HepG2 (cell line): ENCODE data around the gene HNRNPA1L2. TPM values are rescaled to one million over a fixed set of nuclear protein-coding genes. Genes with fewer than 3 reads are reported as not detected.

ENCODE experiments used
- ELF1 ChIP-seq: sonication (generic); formaldehyde crosslinking; IDR thresholded peaks from 2 replicates; pipeline ENCODE4 v1.4.0; 2020; ENCODE audit warnings: missing genetic modification reagents
- GTF2F1 ChIP-seq: fragments of 150-350 bp; IDR thresholded peaks from 2 replicates; pipeline ENCODE4 v1.6.1; 2014; ENCODE audit warnings: low read length
- MAFK ChIP-seq, 2 experiments: IDR thresholded peaks in 1 of 2; conservative IDR thresholded peaks in 1 of 2; 2 replicates each; pipeline ENCODE4 v1.6.1; 2011; ENCODE audit warnings: improper control_type of control experiment in 2 of 2, low read length in 2 of 2
- MIER2 ChIP-seq: IDR thresholded peaks from 2 replicates; pipeline ENCODE4 v1.6.1; 2016; ENCODE audit warnings: missing biosample characterization, missing genetic modification reagents
- MIER3 ChIP-seq: IDR thresholded peaks from 2 replicates; pipeline ENCODE4 v1.6.1; 2016; ENCODE audit warnings: missing compliant biosample characterization, borderline replicate concordance
- NR2F1 ChIP-seq, 2 experiments: fragments of 450-650 bp in 1 of 2; formaldehyde crosslinking in 1 of 2; IDR thresholded peaks; 2 replicates each; pipeline versions ENCODE4 v1.5.0 to v1.6.1; 2016 to 2020; ENCODE audit warnings: mild to moderate bottlenecking in 1 of 2, missing compliant biosample characterization in 1 of 2, missing genetic modification reagents in 1 of 2, moderate library complexity in 1 of 2
- POLR2AphosphoS2 ChIP-seq: IDR thresholded peaks from 2 replicates; pipeline ENCODE4 v1.6.1; 2011; ENCODE audit warnings: low read depth, low read length, improper control_type of control experiment
- RBFOX2 ChIP-seq: fragments of 200-400 bp; formaldehyde crosslinking; IDR thresholded peaks from 2 replicates; pipeline ENCODE4 v1.6.1; 2017; ENCODE audit warnings: low read depth, mild to moderate bottlenecking, low read length
- SMARCC2 ChIP-seq: fragments of 450-650 bp; IDR thresholded peaks from 2 replicates; pipeline ENCODE4 v1.6.1; 2017; ENCODE audit warnings: antibody characterized with exemption, mild to moderate bottlenecking
- SP5 ChIP-seq: IDR thresholded peaks from 2 replicates; pipeline ENCODE4 v1.6.1; 2016; ENCODE audit warnings: low read depth, borderline replicate concordance
- TOE1 ChIP-seq: sonication (generic); formaldehyde crosslinking; IDR thresholded peaks from 2 replicates; pipeline ENCODE4 v1.4.0; 2020; ENCODE audit warnings: mild to moderate bottlenecking, missing genetic modification reagents
- ZBTB1 ChIP-seq: sonication (generic); formaldehyde crosslinking; IDR thresholded peaks from 2 replicates; pipeline ENCODE4 v1.4.0; 2020; ENCODE audit warnings: missing genetic modification reagents, borderline replicate concordance
- ZFP36 ChIP-seq: fragments of 150-350 bp; IDR thresholded peaks from 2 replicates; pipeline ENCODE4 v1.6.1; 2018; ENCODE audit warnings: borderline replicate concordance, low read length, low read depth; ENCODE audit not compliant: partially characterized antibody
- ZNF160 ChIP-seq: sonication (generic); formaldehyde crosslinking; IDR thresholded peaks from 2 replicates; pipeline ENCODE4 v1.8.0; 2022; ENCODE audit warnings: mild to moderate bottlenecking, inconsistent platforms, missing genetic modification reagents
- ZNF34 ChIP-seq: sonication (generic); formaldehyde crosslinking; IDR thresholded peaks from 2 replicates; pipeline ENCODE4 v1.4.0; 2020; ENCODE audit warnings: mild to moderate bottlenecking, missing genetic modification reagents, borderline replicate concordance
- ZNF780A ChIP-seq: sonication (generic); formaldehyde crosslinking; IDR thresholded peaks from 2 replicates; pipeline ENCODE4 v1.8.0; 2022; ENCODE audit warnings: mild to moderate bottlenecking, missing genetic modification reagents, moderate library complexity
- ZSCAN30 ChIP-seq: sonication (generic); formaldehyde crosslinking; IDR thresholded peaks from 2 replicates; pipeline ENCODE4 v1.5.0; 2020; ENCODE audit warnings: mild to moderate bottlenecking, missing genetic modification reagents
- polyA plus RNA-seq, 8 experiments: library from polyadenylated mRNA; depleted of rRNA in 3 of 8; stranded (reverse) in 7 of 8; unstranded in 1 of 8; fragments of >200 nt; fragmentation: Illumina TruSeq in 4 of 8; extraction: Trizol in 4 of 8; gene quantifications; 2 replicates each; pipeline versions ENCODE4 v1.2.1 to v1.2.3, GENCODE V29; 2011 to 2016; ENCODE audit warnings: low read depth in 4 of 8, missing spikeins in 1 of 8, mixed read lengths in 1 of 8; ENCODE audit not compliant: insufficient read depth in 1 of 8
- total RNA-seq, 5 experiments: library from RNA; depleted of rRNA; stranded (reverse); fragments of >200 nt; fragmentation: Illumina TruSeq; extraction: Trizol; gene quantifications; 2 replicates each; pipeline ENCODE4 v1.2.3, GENCODE V29; 2016; ENCODE audit warnings: low read depth in 1 of 5
- TF ChIP-seq, protein P1 (sequence below): sonication (generic); formaldehyde crosslinking; IDR thresholded peaks from 2 replicates; pipeline ENCODE4 v1.5.0; 2020; ENCODE audit warnings: missing genetic modification reagents
- TF ChIP-seq, protein P2 (sequence below): sonication (generic); formaldehyde crosslinking; IDR thresholded peaks from 2 replicates; pipeline ENCODE4 v1.4.0; 2020; ENCODE audit warnings: mild to moderate bottlenecking, missing genetic modification reagents
- TF ChIP-seq, protein P3 (sequence below): sonication (generic); formaldehyde crosslinking; conservative IDR thresholded peaks from 2 replicates; pipeline ENCODE4 v1.5.0; 2020; ENCODE audit warnings: missing genetic modification reagents
- TF ChIP-seq, protein P4 (sequence below): IDR thresholded peaks from 2 replicates; pipeline ENCODE4 v1.6.1; 2012; ENCODE audit warnings: low read length, improper control_type of control experiment
- TF ChIP-seq, protein P5 (sequence below): sonication (generic); formaldehyde crosslinking; IDR thresholded peaks from 2 replicates; pipeline ENCODE4 v1.9.0; 2021; ENCODE audit warnings: missing genetic modification reagents, mild to moderate bottlenecking, borderline replicate concordance

Gene HNRNPA1L2
- total and polyA plus RNA-seq, 2 of the 13 experiments (the other 11 are each of a cell fraction or from before 2014, with no cell fraction given) = 3.6 to 7.1 TPM

DNA sequence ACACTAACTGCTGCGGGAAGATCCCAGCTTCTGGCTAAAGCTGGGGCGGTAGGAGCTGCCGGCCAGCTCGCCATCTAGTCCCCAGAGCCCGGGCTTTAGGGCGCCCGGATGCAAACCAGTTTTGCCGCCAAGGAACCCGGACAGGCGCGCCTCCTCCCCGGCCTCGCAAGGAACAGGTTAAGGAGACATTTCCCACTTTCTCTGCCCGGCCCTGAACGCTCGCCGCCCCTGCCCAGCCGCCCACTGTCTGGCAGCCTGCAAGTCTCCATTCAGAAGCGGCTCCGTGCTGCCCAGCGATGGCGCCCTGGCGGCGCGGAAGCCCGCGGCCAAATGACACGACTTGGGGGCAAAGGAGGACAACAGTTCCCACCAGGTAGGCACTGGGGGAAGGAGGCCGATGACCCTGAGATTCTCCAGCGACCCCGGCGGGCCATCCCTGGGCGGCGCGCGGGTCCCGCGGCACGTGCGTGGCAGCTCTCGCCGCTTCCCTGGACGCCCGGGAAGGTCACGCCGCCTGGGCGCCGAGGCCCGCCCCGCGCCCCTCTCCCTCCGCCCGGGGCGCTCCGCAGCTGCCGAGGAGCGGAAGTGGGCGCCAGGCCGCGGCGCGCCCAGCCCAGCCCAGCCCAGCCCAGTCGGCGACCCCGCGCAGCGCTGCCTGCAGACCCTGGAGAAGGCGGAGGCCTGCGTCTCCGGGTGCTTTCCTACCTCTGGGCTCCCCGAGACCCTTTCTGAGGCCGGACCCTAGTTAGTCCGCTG lies 42.2 kb upstream of the HNRNPA1L2 start (continued):
- TF ChIP-seq POLR2AphosphoS2 (no peak), ZNF34 (no peak), ZFP36 (no peak), ZNF160 (CRISPR knock-in tag) (no peak), MIER2 (CRISPR knock-in tag) (no peak), ZNF780A (CRISPR knock-in tag) (no peak), MAFK (conservative IDR thresholded peaks at IDR 0.05 in 1 of 2, IDR thresholded peaks at IDR 0.05 in 1 of 2; ENCODE audit: low read length in 2 of 2) (no peak), ZBTB1 (CRISPR knock-in tag) (no peak), SMARCC2 (no peak), MIER3 (CRISPR knock-in tag) (no peak), SP5 (CRISPR knock-in tag) (no peak), GTF2F1 (no peak), NR2F1 (CRISPR knock-in tag; IDR thresholded peaks at IDR 0.05) (no peak), ZSCAN30 (CRISPR knock-in tag) (no peak), ELF1 (CRISPR knock-in tag) (no peak), RBFOX2 (peak; percentile 87), TOE1 (CRISPR knock-in tag) (no peak)
- TF ChIP-seq, protein P1, sequence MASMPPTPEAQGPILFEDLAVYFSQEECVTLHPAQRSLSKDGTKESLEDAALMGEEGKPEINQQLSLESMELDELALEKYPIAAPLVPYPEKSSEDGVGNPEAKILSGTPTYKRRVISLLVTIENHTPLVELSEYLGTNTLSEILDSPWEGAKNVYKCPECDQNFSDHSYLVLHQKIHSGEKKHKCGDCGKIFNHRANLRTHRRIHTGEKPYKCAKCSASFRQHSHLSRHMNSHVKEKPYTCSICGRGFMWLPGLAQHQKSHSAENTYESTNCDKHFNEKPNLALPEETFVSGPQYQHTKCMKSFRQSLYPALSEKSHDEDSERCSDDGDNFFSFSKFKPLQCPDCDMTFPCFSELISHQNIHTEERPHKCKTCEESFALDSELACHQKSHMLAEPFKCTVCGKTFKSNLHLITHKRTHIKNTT (CRISPR knock-in tag) = no peak
- TF ChIP-seq, protein P2, sequence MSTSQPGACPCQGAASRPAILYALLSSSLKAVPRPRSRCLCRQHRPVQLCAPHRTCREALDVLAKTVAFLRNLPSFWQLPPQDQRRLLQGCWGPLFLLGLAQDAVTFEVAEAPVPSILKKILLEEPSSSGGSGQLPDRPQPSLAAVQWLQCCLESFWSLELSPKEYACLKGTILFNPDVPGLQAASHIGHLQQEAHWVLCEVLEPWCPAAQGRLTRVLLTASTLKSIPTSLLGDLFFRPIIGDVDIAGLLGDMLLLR (CRISPR knock-in tag) = no peak
- TF ChIP-seq, protein P3, sequence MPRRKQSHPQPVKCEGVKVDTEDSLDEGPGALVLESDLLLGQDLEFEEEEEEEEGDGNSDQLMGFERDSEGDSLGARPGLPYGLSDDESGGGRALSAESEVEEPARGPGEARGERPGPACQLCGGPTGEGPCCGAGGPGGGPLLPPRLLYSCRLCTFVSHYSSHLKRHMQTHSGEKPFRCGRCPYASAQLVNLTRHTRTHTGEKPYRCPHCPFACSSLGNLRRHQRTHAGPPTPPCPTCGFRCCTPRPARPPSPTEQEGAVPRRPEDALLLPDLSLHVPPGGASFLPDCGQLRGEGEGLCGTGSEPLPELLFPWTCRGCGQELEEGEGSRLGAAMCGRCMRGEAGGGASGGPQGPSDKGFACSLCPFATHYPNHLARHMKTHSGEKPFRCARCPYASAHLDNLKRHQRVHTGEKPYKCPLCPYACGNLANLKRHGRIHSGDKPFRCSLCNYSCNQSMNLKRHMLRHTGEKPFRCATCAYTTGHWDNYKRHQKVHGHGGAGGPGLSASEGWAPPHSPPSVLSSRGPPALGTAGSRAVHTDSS (CRISPR knock-in tag) = no peak
- TF ChIP-seq, protein P4, sequence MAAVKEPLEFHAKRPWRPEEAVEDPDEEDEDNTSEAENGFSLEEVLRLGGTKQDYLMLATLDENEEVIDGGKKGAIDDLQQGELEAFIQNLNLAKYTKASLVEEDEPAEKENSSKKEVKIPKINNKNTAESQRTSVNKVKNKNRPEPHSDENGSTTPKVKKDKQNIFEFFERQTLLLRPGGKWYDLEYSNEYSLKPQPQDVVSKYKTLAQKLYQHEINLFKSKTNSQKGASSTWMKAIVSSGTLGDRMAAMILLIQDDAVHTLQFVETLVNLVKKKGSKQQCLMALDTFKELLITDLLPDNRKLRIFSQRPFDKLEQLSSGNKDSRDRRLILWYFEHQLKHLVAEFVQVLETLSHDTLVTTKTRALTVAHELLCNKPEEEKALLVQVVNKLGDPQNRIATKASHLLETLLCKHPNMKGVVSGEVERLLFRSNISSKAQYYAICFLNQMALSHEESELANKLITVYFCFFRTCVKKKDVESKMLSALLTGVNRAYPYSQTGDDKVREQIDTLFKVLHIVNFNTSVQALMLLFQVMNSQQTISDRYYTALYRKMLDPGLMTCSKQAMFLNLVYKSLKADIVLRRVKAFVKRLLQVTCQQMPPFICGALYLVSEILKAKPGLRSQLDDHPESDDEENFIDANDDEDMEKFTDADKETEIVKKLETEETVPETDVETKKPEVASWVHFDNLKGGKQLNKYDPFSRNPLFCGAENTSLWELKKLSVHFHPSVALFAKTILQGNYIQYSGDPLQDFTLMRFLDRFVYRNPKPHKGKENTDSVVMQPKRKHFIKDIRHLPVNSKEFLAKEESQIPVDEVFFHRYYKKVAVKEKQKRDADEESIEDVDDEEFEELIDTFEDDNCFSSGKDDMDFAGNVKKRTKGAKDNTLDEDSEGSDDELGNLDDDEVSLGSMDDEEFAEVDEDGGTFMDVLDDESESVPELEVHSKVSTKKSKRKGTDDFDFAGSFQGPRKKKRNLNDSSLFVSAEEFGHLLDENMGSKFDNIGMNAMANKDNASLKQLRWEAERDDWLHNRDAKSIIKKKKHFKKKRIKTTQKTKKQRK = no peak
- TF ChIP-seq, protein P5, sequence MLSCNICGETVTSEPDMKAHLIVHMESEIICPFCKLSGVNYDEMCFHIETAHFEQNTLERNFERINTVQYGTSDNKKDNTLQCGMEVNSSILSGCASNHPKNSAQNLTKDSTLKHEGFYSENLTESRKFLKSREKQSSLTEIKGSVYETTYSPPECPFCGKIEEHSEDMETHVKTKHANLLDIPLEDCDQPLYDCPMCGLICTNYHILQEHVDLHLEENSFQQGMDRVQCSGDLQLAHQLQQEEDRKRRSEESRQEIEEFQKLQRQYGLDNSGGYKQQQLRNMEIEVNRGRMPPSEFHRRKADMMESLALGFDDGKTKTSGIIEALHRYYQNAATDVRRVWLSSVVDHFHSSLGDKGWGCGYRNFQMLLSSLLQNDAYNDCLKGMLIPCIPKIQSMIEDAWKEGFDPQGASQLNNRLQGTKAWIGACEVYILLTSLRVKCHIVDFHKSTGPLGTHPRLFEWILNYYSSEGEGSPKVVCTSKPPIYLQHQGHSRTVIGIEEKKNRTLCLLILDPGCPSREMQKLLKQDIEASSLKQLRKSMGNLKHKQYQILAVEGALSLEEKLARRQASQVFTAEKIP (CRISPR knock-in tag) = no peak
